Measurements from ENCODE around the gene CNN3. TPM values are rescaled to one million over a fixed set of nuclear protein-coding genes. Genes with fewer than 3 reads are reported as not detected.

CNN3 gene
- total RNA-seq, 1 experiment from 2014 or later: 260 TPM

- no peaks in the 10 kb centered on the region for H3K36me3 ChIP-seq (ENCODE audit: insufficient read depth, low read length, poor library complexity, severe bottlenecking)
These were observed 1.5 kb upstream of the CNN3 start for GRCh38 chr1:94928293-94928939.

GRCh38 chr1:94927405-94928175 is 680 bp upstream of the CNN3 start:
- POLR2A ChIA-PET (ENCODE audit: low non-redundant PET): no interaction called here
- Histone ChIP-seq H3K4me3 (ENCODE audit: low read depth, low read length, poor library complexity, severe bottlenecking) (peak overlapping the region; percentile 61), H3K4me1 (ENCODE audit: insufficient read depth, low read length, poor library complexity, severe bottlenecking) (peaks cover 45% of the 10 kb centered on the region), H3K36me3 (ENCODE audit: insufficient read depth, low read length, poor library complexity, severe bottlenecking) (no peaks in the 10 kb centered on the region), H3K27ac (ENCODE audit: low read depth, low read length, poor library complexity, severe bottlenecking) (peak overlapping the region; percentile 86), H3K27me3 (replicated peaks; ENCODE audit: insufficient read depth, low read depth, low read length, poor library complexity) (no peaks in the 10 kb centered on the region), H3K9me3 (ENCODE audit: low read depth, low read length, poor library complexity, severe bottlenecking) (no peaks in the 10 kb centered on the region)
- no peak for TF ChIP-seq EZH2 (IDR thresholded peaks at IDR 0.05; ENCODE audit: borderline replicate concordance, low read depth, low read length, poor library complexity, severe bottlenecking)
- TF ChIP-seq CTCF (conservative IDR thresholded peaks at IDR 0.05; ENCODE audit: low read depth, low read length): no peak
- no TSS peak for BruUV-seq (replicated peaks)
- intact Hi-C loops (cut with micrococcal nuclease; ENCODE audit: unreplicated experiment): loop anchor here (1.0 to 5.0 kb wide), 3 partner anchors 75 to 116 kb away; no protein-coding TSS in a partner anchor
- CTCF ChIA-PET: interaction anchor here (0.6 to 1.3 kb wide), 3 partner anchors 52 to 114 kb away, joined by 3 to 7 read pairs (median 3); no protein-coding TSS in a partner anchor
- DNase-seq (ENCODE audit: low spot score): peak; percentile 66

More at GRCh38 chr1:94928293-94928939, 1.5 kb upstream of the CNN3 start:
- peaks cover 36% of the 10 kb centered on the region for H3K4me1 ChIP-seq (ENCODE audit: insufficient read depth, low read length, poor library complexity, severe bottlenecking)
- BruUV-seq (replicated peaks): no TSS peak
- TF ChIP-seq EZH2 (IDR thresholded peaks at IDR 0.05; ENCODE audit: borderline replicate concordance, low read depth, low read length, poor library complexity, severe bottlenecking) (no peak), CTCF (conservative IDR thresholded peaks at IDR 0.05; ENCODE audit: low read depth, low read length) (no peak)
- CTCF ChIA-PET: no interaction called here
- H3K9me3 ChIP-seq (ENCODE audit: low read depth, low read length, poor library complexity, severe bottlenecking): no peaks in the 10 kb centered on the region
- POLR2A ChIA-PET (ENCODE audit: low non-redundant PET): no interaction called here
- H3K27me3 ChIP-seq (replicated peaks; ENCODE audit: insufficient read depth, low read depth, low read length, poor library complexity): no peaks in the 10 kb centered on the region
- no peak for DNase-seq (ENCODE audit: low spot score)
- intact Hi-C loops (cut with micrococcal nuclease; ENCODE audit: unreplicated experiment): loop anchor here (5.0 kb wide), 2 partner anchors 74 to 94 kb away; no protein-coding TSS in a partner anchor
- H3K27ac ChIP-seq (ENCODE audit: low read depth, low read length, poor library complexity, severe bottlenecking): no peak overlapping the region
- H3K4me3 ChIP-seq (ENCODE audit: low read depth, low read length, poor library complexity, severe bottlenecking): peak overlapping the region; percentile 61

GRCh38 chr1:94926126-94926914 is 590 bp downstream of the CNN3 start:
- ChIA-PET POLR2A (ENCODE audit: low non-redundant PET) (no interaction called here), CTCF (interaction anchor here (1.3 kb wide), 1 partner anchor 72 kb away, joined by 3 read pairs; no protein-coding TSS in a partner anchor)
- peak; percentile 49 for TF ChIP-seq CTCF (conservative IDR thresholded peaks at IDR 0.05; ENCODE audit: low read depth, low read length)
- no peak for TF ChIP-seq EZH2 (IDR thresholded peaks at IDR 0.05; ENCODE audit: borderline replicate concordance, low read depth, low read length, poor library complexity, severe bottlenecking)
- Histone ChIP-seq H3K4me3 (ENCODE audit: low read depth, low read length, poor library complexity, severe bottlenecking) (peak overlapping the region; percentile 61), H3K4me1 (ENCODE audit: insufficient read depth, low read length, poor library complexity, severe bottlenecking) (peaks cover 56% of the 10 kb centered on the region), H3K9me3 (ENCODE audit: low read depth, low read length, poor library complexity, severe bottlenecking) (no peaks in the 10 kb centered on the region), H3K36me3 (ENCODE audit: insufficient read depth, low read length, poor library complexity, severe bottlenecking) (no peaks in the 10 kb centered on the region), H3K27me3 (replicated peaks; ENCODE audit: insufficient read depth, low read depth, low read length, poor library complexity) (no peaks in the 10 kb centered on the region), H3K27ac (ENCODE audit: low read depth, low read length, poor library complexity, severe bottlenecking) (peak overlapping the region; percentile 86)
- BruUV-seq (replicated peaks): no TSS peak
- peak; percentile 77 for DNase-seq (ENCODE audit: low spot score)
- intact Hi-C loops (cut with micrococcal nuclease; ENCODE audit: unreplicated experiment): loop anchor here (5.0 kb wide), 2 partner anchors 76 to 96 kb away; no protein-coding TSS in a partner anchor
